HepG2 (cell line): ENCODE results near the gene GTF2B. TPM values are rescaled to one million over a fixed set of nuclear protein-coding genes. Genes with fewer than 3 reads are reported as not detected.

ENCODE experiments used
- CBFB ChIP-seq: sonication (generic); formaldehyde crosslinking; IDR thresholded peaks from 2 replicates; pipeline ENCODE4 v1.4.0; 2020; ENCODE audit warnings: missing genetic modification reagents
- DMAP1 ChIP-seq: IDR thresholded peaks from 2 replicates; pipeline ENCODE4 v1.6.1; 2016
- DR1 ChIP-seq: sonication (generic); formaldehyde crosslinking; IDR thresholded peaks from 2 replicates; pipeline ENCODE4 v1.8.0; 2021; ENCODE audit warnings: mild to moderate bottlenecking, missing genetic modification reagents, inconsistent platforms
- KDM5A ChIP-seq: fragments of 200-600 bp; sonication (generic); IDR thresholded peaks from 2 replicates; pipeline ENCODE4 v1.7.0; 2018; ENCODE audit warnings: antibody characterized with exemption, mild to moderate bottlenecking, low read length, borderline replicate concordance
- NFYB ChIP-seq: sonication (generic); formaldehyde crosslinking; IDR thresholded peaks from 2 replicates; pipeline ENCODE4 v1.4.0; 2020; ENCODE audit warnings: missing genetic modification reagents
- TAF1 ChIP-seq: sonication (generic); formaldehyde crosslinking; IDR thresholded peaks from 2 replicates; pipeline ENCODE4 v1.4.0; 2020; ENCODE audit warnings: missing genetic modification reagents
- ZMYM4 ChIP-seq: sonication (generic); formaldehyde crosslinking; IDR thresholded peaks from 2 replicates; pipeline ENCODE4 v1.8.1; 2023; ENCODE audit warnings: mild to moderate bottlenecking, missing genetic modification reagents
- ZNF382 ChIP-seq: sonication (generic); formaldehyde crosslinking; IDR thresholded peaks from 2 replicates; pipeline ENCODE4 v1.5.0; 2020; ENCODE audit warnings: missing genetic modification reagents, mild to moderate bottlenecking, borderline replicate concordance
- ZNF816 ChIP-seq: sonication (generic); formaldehyde crosslinking; IDR thresholded peaks from 2 replicates; pipeline ENCODE4 v1.8.0; 2022; ENCODE audit warnings: missing genetic modification reagents, mild to moderate bottlenecking, borderline replicate concordance
- polyA plus RNA-seq, 8 experiments: library from polyadenylated mRNA; depleted of rRNA in 3 of 8; stranded (reverse) in 7 of 8; unstranded in 1 of 8; fragments of >200 nt; fragmentation: Illumina TruSeq in 4 of 8; extraction: Trizol in 4 of 8; gene quantifications; 2 replicates each; pipeline versions ENCODE4 v1.2.1 to v1.2.3, GENCODE V29; 2011 to 2016; ENCODE audit warnings: low read depth in 4 of 8, missing spikeins in 1 of 8, mixed read lengths in 1 of 8; ENCODE audit not compliant: insufficient read depth in 1 of 8
- total RNA-seq, 5 experiments: library from RNA; depleted of rRNA; stranded (reverse); fragments of >200 nt; fragmentation: Illumina TruSeq; extraction: Trizol; gene quantifications; 2 replicates each; pipeline ENCODE4 v1.2.3, GENCODE V29; 2016; ENCODE audit warnings: low read depth in 1 of 5
- TF ChIP-seq, protein P1 (sequence below): sonication (generic); formaldehyde crosslinking; IDR thresholded peaks from 2 replicates; pipeline ENCODE4 v1.4.0; 2020; ENCODE audit warnings: missing genetic modification reagents, borderline replicate concordance
- TF ChIP-seq, protein P2 (sequence below): IDR thresholded peaks from 2 replicates; pipeline ENCODE4 v1.6.1; 2012; ENCODE audit warnings: low read depth, low read length, improper control_type of control experiment
- TF ChIP-seq, protein P3 (sequence below): sonication (generic); formaldehyde crosslinking; IDR thresholded peaks from 2 replicates; pipeline ENCODE4 v1.5.1; 2020; ENCODE audit warnings: missing genetic modification reagents, mild to moderate bottlenecking, borderline replicate concordance

Gene GTF2B
- total and polyA plus RNA-seq, 2 of the 13 experiments (the other 11 are each of a cell fraction or from before 2014, with no cell fraction given), result 31.5 to 43.4 TPM

DNA sequence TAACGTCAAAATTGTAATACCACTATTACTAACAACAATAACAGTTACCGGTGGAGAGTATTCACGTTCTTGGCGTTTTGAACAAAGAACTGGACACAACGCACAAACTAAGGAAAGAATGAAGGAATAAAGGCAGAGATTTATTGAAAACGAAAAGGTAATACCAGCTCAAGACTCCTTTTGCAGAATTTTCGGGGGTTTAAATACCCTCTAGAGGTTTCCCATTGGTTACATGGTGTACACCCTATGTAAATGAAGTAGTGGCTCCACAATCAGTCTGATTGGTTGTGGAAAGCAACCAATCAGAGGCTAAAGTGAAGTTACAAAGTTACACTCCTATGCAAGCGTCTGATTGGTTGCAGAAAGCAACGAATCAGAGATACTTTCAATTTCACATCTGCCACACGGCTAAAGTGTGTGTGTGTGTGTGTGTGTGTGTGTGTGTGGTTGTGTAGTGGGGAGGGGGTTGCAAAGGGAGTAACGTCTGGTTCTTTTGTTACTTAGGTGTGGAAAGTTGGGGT is 1.1 kb upstream of the GTF2B start (continued):
- TF ChIP-seq DMAP1 (CRISPR knock-in tag) (0 out of 2 replicates have a peak, but pooled peaks have one; percentile 37), KDM5A (peak; percentile 48; the same call in 1 of the 2 replicates), ZNF382 (CRISPR knock-in tag) (no peak), CBFB (CRISPR knock-in tag) (no peak), TAF1 (CRISPR knock-in tag) (peak; percentile 11; the same call in 1 of the 2 replicates), ZMYM4 (CRISPR knock-in tag) (peak; percentile 53), DR1 (CRISPR knock-in tag) (peak; percentile 76), ZNF816 (CRISPR knock-in tag) (peak; percentile 69; the same call in 1 of the 2 replicates), NFYB (peak; percentile 84)
- TF ChIP-seq, protein P1, sequence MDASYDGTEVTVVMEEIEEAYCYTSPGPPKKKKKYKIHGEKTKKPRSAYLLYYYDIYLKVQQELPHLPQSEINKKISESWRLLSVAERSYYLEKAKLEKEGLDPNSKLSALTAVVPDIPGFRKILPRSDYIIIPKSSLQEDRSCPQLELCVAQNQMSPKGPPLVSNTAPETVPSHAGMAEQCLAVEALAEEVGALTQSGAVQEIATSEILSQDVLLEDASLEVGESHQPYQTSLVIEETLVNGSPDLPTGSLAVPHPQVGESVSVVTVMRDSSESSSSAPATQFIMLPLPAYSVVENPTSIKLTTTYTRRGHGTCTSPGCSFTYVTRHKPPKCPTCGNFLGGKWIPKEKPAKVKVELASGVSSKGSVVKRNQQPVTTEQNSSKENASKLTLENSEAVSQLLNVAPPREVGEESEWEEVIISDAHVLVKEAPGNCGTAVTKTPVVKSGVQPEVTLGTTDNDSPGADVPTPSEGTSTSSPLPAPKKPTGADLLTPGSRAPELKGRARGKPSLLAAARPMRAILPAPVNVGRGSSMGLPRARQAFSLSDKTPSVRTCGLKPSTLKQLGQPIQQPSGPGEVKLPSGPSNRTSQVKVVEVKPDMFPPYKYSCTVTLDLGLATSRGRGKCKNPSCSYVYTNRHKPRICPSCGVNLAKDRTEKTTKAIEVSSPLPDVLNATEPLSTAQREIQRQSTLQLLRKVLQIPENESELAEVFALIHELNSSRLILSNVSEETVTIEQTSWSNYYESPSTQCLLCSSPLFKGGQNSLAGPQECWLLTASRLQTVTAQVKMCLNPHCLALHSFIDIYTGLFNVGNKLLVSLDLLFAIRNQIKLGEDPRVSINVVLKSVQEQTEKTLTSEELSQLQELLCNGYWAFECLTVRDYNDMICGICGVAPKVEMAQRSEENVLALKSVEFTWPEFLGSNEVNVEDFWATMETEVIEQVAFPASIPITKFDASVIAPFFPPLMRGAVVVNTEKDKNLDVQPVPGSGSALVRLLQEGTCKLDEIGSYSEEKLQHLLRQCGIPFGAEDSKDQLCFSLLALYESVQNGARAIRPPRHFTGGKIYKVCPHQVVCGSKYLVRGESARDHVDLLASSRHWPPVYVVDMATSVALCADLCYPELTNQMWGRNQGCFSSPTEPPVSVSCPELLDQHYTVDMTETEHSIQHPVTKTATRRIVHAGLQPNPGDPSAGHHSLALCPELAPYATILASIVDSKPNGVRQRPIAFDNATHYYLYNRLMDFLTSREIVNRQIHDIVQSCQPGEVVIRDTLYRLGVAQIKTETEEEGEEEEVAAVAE (CRISPR knock-in tag), result peak; percentile 97
- TF ChIP-seq, protein P2, sequence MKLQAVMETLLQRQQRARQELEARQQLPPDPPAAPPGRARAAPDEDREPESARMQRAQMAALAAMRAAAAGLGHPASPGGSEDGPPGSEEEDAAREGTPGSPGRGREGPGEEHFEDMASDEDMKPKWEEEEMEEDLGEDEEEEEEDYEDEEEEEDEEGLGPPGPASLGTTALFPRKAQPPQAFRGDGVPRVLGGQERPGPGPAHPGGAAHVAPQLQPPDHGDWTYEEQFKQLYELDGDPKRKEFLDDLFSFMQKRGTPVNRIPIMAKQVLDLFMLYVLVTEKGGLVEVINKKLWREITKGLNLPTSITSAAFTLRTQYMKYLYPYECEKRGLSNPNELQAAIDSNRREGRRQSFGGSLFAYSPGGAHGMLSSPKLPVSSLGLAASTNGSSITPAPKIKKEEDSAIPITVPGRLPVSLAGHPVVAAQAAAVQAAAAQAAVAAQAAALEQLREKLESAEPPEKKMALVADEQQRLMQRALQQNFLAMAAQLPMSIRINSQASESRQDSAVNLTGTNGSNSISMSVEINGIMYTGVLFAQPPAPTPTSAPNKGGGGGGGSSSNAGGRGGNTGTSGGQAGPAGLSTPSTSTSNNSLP, result peak; percentile 17; the same call in 1 of the 2 replicates
- TF ChIP-seq, protein P3, sequence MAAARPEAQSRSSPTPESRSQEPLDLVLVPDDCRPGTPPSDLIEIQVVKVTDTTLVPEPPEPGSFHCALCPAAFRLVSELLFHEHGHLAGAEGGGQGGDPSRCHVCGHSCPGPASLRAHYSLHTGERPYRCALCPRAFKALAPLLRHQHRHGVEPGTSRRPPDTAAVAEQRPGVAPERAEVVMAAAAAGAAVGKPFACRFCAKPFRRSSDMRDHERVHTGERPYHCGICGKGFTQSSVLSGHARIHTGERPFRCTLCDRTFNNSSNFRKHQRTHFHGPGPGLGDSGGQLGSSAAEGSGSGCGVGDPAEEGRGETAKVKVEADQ (CRISPR knock-in tag), result peak; percentile 67; the same call in 1 of the 2 replicates
